GM18873 (cell line): ENCODE measurements around the gene SMYD1.
"Not testable (repeated sequence)": the region's sequence is repeated elsewhere in the genome, so short reads cannot be mapped to it uniquely, and the experiment has no call there.

Experiments
- ATAC-seq: cut with Tn5 transposase; IDR thresholded peaks from one replicate; pipeline ENCODE4 v1.9.1; 2021; ENCODE audit warnings: mild to moderate bottlenecking, moderate library complexity, moderate number of reproducible peaks; ENCODE audit not compliant: unreplicated experiment, low FRiP score

SMYD1 gene

GRCh38 chr2:88067598-88067997 lies at the start of gene SMYD1:
SMYD1 (plus strand) TSS chr2:88067825; CDS start chr2:88067865, 40 bp downstream.
- ATAC-seq = no peak

- ATAC-seq = not testable (repeated sequence)
Measured at GRCh38 chr2:88018077-88018805, 49.4 kb upstream of the SMYD1 start.

GRCh38 chr2:88018909-88019308 lies 48.7 kb upstream of the SMYD1 start:
- no peak for ATAC-seq

GRCh38 chr2:88019985-88020384 lies 47.6 kb upstream of the SMYD1 start:
- ATAC-seq = no peak

DNA sequence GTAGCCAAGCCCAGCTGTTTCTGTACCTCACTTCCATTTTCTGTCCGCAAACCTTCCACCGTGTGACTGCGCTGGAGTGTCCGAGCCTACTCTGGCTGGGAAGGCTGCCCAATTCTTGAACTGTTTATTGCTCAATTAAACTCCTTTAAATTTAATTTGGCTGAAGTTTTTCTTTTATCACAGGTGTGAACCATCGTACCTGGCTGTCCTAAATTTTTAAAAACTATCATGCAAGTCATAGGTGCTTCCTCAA lies 45.0 kb upstream of the SMYD1 start:
- no peak for ATAC-seq

DNA sequence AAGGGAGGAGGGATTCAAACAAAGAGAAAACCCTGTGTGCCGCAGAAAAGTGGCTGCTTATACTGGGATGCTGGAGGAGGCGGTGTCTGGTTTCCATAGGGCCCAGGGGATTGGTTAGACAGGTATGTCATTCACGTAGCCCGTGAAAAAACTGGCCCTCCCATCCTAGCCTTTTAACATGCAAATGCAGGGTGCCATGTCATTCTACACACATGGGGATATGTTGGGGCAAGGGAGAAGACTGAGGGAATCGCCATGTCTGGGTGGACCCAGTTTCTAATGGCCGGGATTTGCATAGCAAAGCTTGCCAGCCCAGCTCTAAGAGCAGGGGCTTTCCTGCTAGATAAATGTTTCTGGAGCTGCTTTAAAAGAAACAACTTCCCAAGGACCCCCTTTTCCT lies 43.1 kb upstream of the SMYD1 start:
- ATAC-seq = no peak

- ATAC-seq = no peak
Measured at GRCh38 chr2:88027697-88028389, 39.8 kb upstream of the SMYD1 start.

- no peak for ATAC-seq
Measured at GRCh38 chr2:88028931-88029330, 38.7 kb upstream of the SMYD1 start.

DNA sequence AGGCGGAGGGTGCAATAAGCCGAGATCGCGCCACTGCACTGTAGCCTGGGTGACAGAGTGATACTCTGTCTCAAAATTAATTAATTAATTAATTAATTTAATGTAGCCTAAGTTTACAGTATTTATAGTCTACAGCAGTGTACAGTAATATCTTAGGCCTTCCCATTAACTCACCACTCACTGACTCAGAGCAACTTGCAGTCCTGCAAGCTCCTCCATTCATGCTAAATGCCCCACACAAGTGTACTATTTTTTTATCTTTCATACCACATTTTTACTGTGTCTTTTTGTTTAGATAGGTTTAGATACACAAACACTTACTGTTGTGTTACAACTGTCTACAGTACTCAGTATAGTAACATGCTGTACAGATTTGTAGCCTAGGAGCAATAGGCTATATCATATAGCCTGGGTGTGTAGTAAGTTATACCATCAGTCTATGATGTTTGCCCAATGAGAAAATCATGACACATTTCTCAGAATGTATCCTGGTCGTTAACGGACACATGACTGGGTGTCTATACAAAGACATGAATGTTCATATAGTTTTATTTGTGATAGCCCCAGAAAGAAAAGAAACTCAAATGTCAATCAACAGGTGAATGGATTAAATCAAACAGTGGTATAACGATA lies 35.4 kb upstream of the SMYD1 start:
- no peak for ATAC-seq

- no peak for ATAC-seq
Measured at GRCh38 chr2:88036182-88036581, 31.4 kb upstream of the SMYD1 start.

- ATAC-seq = no peak
Measured at GRCh38 chr2:88036606-88037005, 31.0 kb upstream of the SMYD1 start.

- ATAC-seq = no peak
Measured at GRCh38 chr2:88038263-88039105, 29.1 kb upstream of the SMYD1 start.

GRCh38 chr2:88042476-88042875 lies 25.1 kb upstream of the SMYD1 start:
- no peak for ATAC-seq

DNA sequence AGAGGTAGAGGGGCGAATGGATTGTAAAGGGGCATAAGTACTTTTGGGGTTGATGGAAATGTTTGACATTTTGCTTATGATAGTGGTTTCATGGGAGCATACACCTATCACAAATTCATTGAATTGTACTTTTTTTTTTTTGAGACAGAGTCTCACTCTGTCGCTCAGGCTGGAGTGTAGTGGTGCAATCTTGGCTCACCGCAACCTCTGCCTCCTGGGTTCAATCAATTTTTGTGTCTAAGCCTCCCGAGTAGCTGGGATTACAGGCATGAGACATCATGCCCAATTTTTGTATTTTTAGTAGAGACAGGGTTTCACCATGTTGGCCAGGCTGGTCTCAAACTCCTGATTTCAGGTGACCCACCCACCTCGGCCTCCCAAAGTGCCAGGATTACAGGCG lies 22.1 kb upstream of the SMYD1 start:
- ATAC-seq = not testable (repeated sequence)

- ATAC-seq = no peak
Measured at GRCh38 chr2:88048541-88048940, 19.1 kb upstream of the SMYD1 start.

DNA sequence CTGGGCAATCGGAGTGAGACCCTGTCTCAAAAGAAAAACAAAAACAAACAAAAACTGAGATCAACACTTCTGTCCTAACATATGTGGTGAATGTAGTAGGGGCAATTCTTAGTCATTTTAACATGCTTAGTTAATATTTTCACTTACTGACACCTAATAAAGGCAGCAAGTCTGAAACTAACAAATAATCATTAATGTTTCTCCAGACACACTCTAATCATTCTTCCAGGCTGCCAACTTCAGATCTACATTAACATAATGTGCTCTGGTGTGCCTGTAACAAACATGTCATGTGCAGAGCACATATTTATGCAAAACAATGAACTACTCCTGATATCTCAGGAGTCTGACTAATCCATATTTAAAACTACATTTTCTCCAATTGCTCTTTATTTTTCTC lies 18.0 kb upstream of the SMYD1 start:
- ATAC-seq = no peak

GRCh38 chr2:88051792-88052191 lies 15.8 kb upstream of the SMYD1 start:
- ATAC-seq = no peak

DNA sequence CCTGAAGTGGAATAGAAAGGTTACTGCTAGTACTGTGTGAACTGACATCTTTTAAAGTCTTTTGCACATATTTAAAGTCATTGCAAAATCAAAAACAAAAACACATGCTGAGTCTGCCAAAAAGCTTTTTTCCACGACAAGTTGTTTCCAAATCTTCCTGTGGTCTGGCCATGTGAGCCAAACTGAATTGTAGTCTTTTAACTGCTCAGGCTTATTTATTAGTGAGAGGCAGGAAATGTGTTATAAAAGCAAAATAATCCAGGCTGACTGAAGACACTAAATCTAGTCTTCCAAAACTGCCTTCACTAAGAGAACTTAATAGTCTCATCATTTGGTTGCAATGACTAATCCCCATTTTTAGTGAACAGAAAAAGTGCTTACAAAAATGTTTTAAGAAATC lies 14.3 kb upstream of the SMYD1 start:
- ATAC-seq = no peak

GRCh38 chr2:88053934-88054781 lies 13.5 kb upstream of the SMYD1 start:
- ATAC-seq = no peak

DNA sequence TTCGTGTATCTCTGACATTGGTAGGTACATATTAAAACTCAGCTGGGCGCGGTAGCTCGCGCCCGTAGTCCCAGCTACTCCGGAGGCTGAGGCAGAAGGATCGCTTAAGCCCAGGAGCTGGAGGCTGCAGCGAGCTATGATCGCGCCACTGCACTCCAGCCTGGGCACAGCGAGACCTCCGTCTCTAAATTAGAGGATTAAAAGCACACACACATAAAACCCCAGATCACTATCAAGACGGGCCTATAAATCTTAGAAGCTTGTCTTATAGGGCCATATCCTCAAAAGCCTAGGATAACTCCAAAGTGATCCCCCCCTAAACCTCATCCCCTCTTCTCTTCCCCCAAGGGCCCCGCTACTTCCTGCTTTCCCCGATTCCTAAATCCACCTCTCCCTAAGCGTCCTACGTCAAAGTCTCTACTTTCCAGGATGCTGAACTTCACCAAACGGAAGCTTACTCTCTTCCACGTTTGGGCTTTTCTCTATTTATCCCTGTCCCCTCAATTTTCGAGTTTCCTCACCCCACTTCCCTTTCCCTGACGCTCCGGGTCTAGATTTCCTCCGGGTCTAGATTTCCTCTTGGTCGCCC lies 12.7 kb upstream of the SMYD1 start:
- no peak for ATAC-seq
